GM10248 (cell line): Measurements from ENCODE around the gene GRK6.

Source experiments
- CTCF ChIA-PET: fragments of 300-600 bp; sonication (Branson Sonifier 250); formaldehyde crosslinking; extraction: SDS; loops from one replicate; lab custom pipeline; 2021; ENCODE audit warnings: antibody characterized with exemption; lab: Yijun Ruan, JAX
- POLR2A ChIA-PET: fragments of 350-650 bp; sonication (Branson Sonifier 250); formaldehyde crosslinking; extraction: SDS; loops from one replicate; lab custom pipeline; 2020; ENCODE audit warnings: antibody characterized with exemption; lab: Yijun Ruan, JAX
- DNase-seq: peaks from one replicate; pipeline ENCODE4 v3.0.0; 2012; ENCODE audit errors: extremely low spot score
- TF ChIP-seq, protein P1 (sequence below): IDR thresholded peaks from 2 replicates; pipeline ENCODE4 v1.5.1; 2012; ENCODE audit warnings: mild to moderate bottlenecking, low read depth; ENCODE audit errors: extremely low read depth, missing control alignments, control extremely low read depth

The GRK6 gene

DNA sequence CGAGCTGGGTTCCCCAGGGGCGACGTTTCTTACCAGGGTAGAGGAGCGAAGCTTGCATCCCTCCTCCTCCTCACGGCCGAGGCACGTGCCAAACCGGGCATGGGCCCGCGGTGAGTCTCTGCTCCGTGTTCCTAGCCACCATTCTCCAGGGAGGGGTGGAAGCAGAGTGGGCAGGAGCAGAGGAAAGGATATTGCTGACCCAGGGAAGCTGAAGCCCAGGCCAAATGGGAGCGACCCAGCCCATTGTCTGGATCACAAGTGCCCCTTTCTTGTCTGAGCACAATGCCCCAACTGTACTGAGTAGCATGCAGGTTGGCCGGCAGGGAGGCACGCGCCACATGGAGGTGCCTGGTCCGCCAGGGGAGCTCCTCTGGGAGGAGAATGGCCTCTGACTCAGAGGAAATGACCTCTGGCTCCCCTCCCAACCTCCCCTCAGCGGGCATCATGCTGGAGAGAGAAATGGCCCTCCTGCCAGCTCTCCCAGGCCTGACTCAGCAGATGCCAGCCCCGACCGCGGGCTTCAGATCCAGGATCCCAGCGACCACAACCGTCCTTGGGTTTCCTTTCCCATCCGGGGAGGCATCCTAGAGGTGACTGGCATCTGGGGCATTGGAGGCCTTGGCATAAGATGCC lies 21.3 kb downstream of the GRK6 start:
- no peak for DNase-seq
- ChIA-PET POLR2A (interaction anchor here (0.5 to 1.5 kb wide), 3 partner anchors 8 to 22 kb away, joined by 4 to 6 read pairs (median 5); no protein-coding TSS in a partner anchor), CTCF (interaction anchor here (1.1 to 21.0 kb wide), 11 partner anchors 7 to 334 kb away, joined by 3 to 549 read pairs (median 5); partner anchors contain the start of genes F12 and PFN3)
- TF ChIP-seq, protein P1, sequence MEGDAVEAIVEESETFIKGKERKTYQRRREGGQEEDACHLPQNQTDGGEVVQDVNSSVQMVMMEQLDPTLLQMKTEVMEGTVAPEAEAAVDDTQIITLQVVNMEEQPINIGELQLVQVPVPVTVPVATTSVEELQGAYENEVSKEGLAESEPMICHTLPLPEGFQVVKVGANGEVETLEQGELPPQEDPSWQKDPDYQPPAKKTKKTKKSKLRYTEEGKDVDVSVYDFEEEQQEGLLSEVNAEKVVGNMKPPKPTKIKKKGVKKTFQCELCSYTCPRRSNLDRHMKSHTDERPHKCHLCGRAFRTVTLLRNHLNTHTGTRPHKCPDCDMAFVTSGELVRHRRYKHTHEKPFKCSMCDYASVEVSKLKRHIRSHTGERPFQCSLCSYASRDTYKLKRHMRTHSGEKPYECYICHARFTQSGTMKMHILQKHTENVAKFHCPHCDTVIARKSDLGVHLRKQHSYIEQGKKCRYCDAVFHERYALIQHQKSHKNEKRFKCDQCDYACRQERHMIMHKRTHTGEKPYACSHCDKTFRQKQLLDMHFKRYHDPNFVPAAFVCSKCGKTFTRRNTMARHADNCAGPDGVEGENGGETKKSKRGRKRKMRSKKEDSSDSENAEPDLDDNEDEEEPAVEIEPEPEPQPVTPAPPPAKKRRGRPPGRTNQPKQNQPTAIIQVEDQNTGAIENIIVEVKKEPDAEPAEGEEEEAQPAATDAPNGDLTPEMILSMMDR, result no peak

DNA sequence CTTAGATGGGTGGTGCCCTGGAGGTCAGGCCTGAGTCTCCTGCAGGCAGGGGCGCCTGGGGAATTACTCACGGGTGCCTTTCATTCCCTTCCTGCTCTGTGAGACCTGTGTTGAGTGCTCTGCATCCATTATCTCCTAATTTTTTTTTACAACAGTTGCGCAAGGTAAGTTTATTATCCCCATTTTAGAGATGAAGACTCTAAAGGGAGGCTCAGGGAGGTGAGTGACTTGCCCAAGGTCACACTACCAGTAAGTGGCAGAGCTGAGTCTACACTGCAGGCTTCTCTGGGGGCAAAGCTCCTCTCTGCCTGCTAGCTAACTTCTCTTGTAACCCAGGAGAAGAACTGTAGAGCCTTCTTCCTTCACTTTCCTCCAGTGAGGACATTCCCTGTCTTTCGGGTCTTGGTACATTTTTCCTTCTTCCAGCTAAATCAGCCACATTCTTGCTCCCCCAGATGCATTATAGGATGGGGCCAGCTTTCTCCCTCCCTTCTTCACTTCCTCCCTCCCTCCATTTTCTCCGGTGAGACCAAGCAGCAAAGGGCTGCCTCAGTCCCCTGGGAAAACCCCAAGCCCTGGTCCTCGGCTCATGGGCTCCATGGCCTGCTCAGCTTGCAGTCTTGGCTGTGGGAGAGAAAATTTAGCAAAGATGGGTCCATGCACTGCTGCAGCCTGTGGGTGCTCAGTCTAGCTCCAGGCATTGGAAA lies 21.9 kb downstream of the GRK6 start:
- CTCF ChIA-PET, result interaction anchor here (0.7 to 21.0 kb wide), 12 partner anchors 6 to 335 kb away, joined by 3 to 549 read pairs (median 5); partner anchors contain the start of genes F12 and PFN3
- no peak for DNase-seq
- POLR2A ChIA-PET, result interaction anchor here (0.8 to 1.1 kb wide), 2 partner anchors 11 to 22 kb away, joined by 4 to 6 read pairs; partner anchors contain the start of gene GRK6
- TF ChIP-seq, protein P1, result no peak

DNA sequence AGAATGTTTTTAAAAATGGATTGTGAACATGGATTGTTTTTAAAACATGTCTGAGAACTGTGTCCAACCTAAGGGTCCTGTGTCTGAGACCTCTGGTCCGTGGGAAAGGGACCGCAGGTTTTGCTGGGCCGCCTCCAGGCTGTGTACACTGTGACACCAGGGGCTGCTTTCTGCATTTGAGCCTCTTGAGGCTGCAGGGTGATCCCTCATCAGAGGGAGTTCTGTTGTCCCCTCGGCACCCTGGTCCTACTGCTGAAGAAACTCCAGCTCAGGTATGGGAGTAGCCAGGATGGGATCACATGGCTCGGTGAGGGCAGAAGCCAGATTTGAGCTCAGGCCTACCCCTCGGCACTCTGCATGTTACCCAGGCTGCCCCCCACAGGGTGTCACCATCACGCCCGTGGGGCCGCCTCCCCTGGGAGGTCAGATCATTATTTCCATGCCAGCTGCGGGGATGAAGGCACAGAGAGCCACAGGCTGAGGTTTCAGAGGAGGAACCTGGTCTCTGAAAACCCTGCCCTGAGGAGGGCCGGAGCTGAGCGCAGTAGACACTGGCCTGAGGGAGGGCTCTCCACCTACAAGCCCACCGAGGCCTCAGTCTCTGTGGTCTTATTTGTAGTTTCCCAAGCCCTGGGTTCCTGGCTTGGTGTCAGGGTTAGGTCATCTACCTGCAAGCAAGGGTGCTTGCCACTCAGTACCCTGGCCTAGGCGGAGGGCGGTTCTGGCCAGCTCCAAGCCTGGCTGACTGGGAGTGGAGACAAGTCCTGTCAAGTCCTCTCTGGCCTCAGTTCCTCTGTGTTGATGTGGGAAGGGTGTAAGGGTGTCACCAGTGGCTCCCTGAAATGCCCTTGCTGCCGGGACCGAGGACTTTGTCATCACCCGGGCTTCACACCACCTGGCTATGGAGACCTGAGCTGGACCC lies 22.9 kb downstream of the GRK6 start:
- CTCF ChIA-PET, result interaction anchor here (0.7 to 21.0 kb wide), 9 partner anchors 5 to 140 kb away, joined by 3 to 549 read pairs (median 3); partner anchors contain the start of genes F12 and PFN3
- POLR2A ChIA-PET, result interaction anchor here (1.1 kb wide), 2 partner anchors 17 to 23 kb away, joined by 3 to 4 read pairs; partner anchors contain the start of gene GRK6
- no peak for DNase-seq
- TF ChIP-seq, protein P1, result no peak

DNA sequence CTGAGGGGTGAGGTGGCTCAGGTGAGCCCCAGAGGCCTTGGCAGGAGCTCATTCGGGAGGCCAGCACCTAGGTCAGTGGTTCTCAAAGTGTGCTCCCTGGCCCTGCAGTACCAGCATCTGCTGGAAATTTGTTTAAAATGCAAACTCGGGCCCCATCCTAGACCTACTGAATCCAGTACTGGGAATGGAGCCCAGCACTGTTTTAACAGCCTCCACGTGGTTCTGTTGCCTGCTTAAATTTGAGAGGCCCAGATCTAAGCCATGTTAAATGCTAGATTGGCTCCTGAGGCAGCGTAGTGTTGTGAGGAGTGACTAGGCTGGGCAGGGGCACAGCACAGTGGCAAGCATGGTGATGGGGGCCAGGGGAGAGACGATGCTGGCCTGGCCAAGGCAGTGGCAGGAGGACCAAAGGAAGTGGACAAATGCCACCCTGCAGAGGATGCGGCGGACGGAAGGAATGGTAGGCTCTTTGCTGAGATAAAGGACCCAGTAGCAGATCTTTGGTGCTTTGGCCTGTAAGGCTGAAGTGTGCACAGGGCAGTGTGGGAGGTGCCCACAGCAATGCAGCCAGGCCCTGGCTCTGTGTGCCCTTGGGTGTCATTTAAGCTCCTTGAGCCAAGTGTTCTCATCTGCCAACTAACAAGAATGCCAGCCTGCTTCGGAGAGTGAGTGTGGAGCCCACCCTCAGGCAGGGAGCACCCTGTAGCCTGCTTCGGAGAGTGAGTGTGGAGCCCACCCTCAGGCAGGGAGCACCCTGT lies 24.4 kb downstream of the GRK6 start:
- no peak for DNase-seq
- TF ChIP-seq, protein P1, result no peak
- CTCF ChIA-PET, result interaction anchor here (1.0 to 21.0 kb wide), 6 partner anchors 17 to 141 kb away, joined by 3 to 549 read pairs (median 113); partner anchors contain the start of genes F12, GRK6, MXD3 and PFN3
- POLR2A ChIA-PET, result interaction anchor here (1.1 to 1.5 kb wide), 3 partner anchors 18 to 48 kb away, joined by 3 read pairs; no protein-coding TSS in a partner anchor

DNA sequence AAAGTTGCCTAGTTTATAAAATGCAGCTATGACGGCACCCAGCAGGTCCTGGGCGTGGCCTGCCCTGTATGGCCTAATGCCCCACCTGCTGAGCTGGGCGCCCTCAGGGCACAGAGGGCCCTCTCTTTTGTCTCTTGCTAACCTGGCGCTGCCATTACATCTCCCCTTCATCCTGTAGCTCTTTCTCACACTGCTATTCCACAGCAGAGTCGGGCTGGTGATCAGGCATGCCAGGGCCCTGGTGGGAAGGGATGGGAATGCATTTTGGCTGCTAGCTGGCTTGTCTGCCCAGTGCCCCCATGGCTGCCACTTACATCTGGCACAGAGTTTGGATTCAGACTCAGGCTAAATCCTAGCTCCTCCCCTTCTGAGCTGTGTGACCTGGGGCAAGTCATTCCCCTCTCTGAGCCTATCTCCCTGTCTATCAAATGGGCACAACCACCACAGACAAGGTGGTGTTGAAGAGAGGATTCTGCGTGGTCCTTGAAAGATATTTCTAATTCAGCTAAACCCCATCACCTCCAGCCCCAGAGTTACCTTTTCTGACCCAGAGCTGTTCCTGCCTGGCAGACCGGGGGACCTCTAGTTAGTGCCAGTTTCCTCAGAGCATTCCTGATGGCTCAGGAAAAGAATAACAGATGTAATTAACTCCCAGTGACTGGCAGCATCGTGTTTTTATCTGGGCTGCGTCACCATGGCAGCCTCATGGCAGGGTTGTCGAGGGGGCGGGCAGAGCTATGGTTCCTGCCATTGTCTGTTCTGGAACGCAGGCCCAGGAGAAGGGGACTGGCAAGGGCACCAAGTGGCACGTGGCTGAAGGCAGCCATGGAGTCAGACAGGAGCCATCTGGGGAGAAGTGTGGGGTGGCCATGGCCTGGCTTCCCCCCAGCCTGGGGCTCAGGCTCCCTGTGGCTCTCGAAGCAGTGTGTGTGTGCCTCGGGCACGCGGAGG lies 26.5 kb downstream of the GRK6 start:
- ChIA-PET POLR2A (interaction anchor here (1.3 to 1.7 kb wide), 3 partner anchors 12 to 49 kb away, joined by 3 to 6 read pairs (median 4); no protein-coding TSS in a partner anchor), CTCF (interaction anchor here (0.6 to 21.0 kb wide), 23 partner anchors 10 to 795 kb away, joined by 3 to 549 read pairs (median 13); partner anchors contain the start of genes DOK3, F12, GRK6 and LMAN2)
- TF ChIP-seq, protein P1, result no peak
- no peak for DNase-seq
